HEK293T (cell line): ENCODE results near the gene CDH16.

Source experiments
- ARNT ChIP-seq: fragments of 450-650 bp; IDR thresholded peaks from 2 replicates; pipeline ENCODE4 v1.6.1; 2017; ENCODE audit warnings: mild to moderate bottlenecking
- FOXA1 ChIP-seq: fragments of 450-650 bp; IDR thresholded peaks from 2 replicates; pipeline ENCODE4 v1.6.1; 2016; ENCODE audit warnings: mild to moderate bottlenecking
- FOXK2 ChIP-seq: fragments of 450-650 bp; IDR thresholded peaks from 2 replicates; pipeline ENCODE4 v1.6.1; 2016; ENCODE audit warnings: mild to moderate bottlenecking
- FOXM1 ChIP-seq: fragments of 450-650 bp; IDR thresholded peaks from 2 replicates; pipeline ENCODE4 v1.6.1; 2017; ENCODE audit warnings: mild to moderate bottlenecking, borderline replicate concordance
- HDGF ChIP-seq: fragments of 450-650 bp; IDR thresholded peaks from 2 replicates; pipeline ENCODE4 v1.6.1; 2017; ENCODE audit warnings: antibody characterized with exemption, borderline replicate concordance
- L3MBTL2 ChIP-seq: fragments of 450-650 bp; conservative IDR thresholded peaks from 2 replicates; pipeline ENCODE4 v1.6.1; 2016; ENCODE audit warnings: mild to moderate bottlenecking
- PKNOX1 ChIP-seq: fragments of 450-650 bp; IDR thresholded peaks from 2 replicates; pipeline ENCODE4 v1.6.1; 2016
- SP1 ChIP-seq: fragments of 450-650 bp; IDR thresholded peaks from 2 replicates; pipeline ENCODE4 v1.6.1; 2017
- TARDBP ChIP-seq: fragments of 450-650 bp; IDR thresholded peaks from 2 replicates; pipeline ENCODE4 v1.6.1; 2016
- ZNF384 ChIP-seq: fragments of 450-650 bp; IDR thresholded peaks from 2 replicates; pipeline ENCODE4 v1.6.1; 2016

GRCh38 chr16:66923866-66924265 lies 5.2 kb upstream of the CDH16 start:
- TF ChIP-seq FOXK2 (no peak), FOXM1 (no peak), SP1 (no peak), TARDBP (no peak), ZNF384 (no peak), HDGF (no peak), PKNOX1 (no peak), L3MBTL2 (no peak), ARNT (no peak), FOXA1 (no peak)
